Naive B cell (primary cell): ENCODE data around the gene C6orf15. TPM values are rescaled to one million over a fixed set of nuclear protein-coding genes. Genes with fewer than 3 reads are reported as not detected.

ENCODE experiments used
- ATAC-seq, 2 donors: fragments of 150-1000 bp; cut with Tn5 transposase; 2 replicates each; pipeline ENCODE4 v1.10.0; 2021; ENCODE audit warnings: low read depth in 2 of 2, mild to moderate bottlenecking in 2 of 2, moderate library complexity in 2 of 2
- DNase-seq: peaks from one replicate; pipeline ENCODE4 v3.0.0; 2022
- H3K27ac Mint-ChIP-seq, 6 donors: one replicate each; pipeline ENCODE4 v1.8.0; 2020 to 2022; ENCODE audit warnings: mild to moderate bottlenecking in 6 of 6, mixed read lengths in 6 of 6, moderate library complexity in 5 of 6, inconsistent platforms in 2 of 6
- H3K27me3 Mint-ChIP-seq, 3 donors: one replicate each; pipeline ENCODE4 v1.8.0; 2021 to 2022; ENCODE audit warnings: mixed read lengths in 3 of 3, mild to moderate bottlenecking in 1 of 3
- H3K36me3 Mint-ChIP-seq, 2 donors: one replicate each; pipeline ENCODE4 v1.8.0; 2020 to 2022; ENCODE audit warnings: mixed read lengths in 2 of 2, inconsistent platforms in 1 of 2, mild to moderate bottlenecking in 1 of 2
- H3K4me1 Mint-ChIP-seq, 3 donors: one replicate each; pipeline ENCODE4 v1.8.0; 2020 to 2022; ENCODE audit warnings: mixed read lengths in 3 of 3, inconsistent platforms in 1 of 3, mild to moderate bottlenecking in 1 of 3, moderate library complexity in 1 of 3
- H3K4me3 Mint-ChIP-seq, 8 donors: one replicate each; pipeline ENCODE4 v1.8.0; 2020 to 2022; ENCODE audit warnings: mild to moderate bottlenecking in 8 of 8, mixed read lengths in 8 of 8, moderate library complexity in 8 of 8, inconsistent platforms in 2 of 8
- H3K9me3 Mint-ChIP-seq, 7 donors: one replicate each; pipeline ENCODE4 v1.8.0; 2020 to 2022; ENCODE audit warnings: mixed read lengths in 7 of 7, mild to moderate bottlenecking in 5 of 7, inconsistent platforms in 2 of 7, moderate library complexity in 1 of 7
- polyA plus RNA-seq, 6 donors: library from polyadenylated mRNA; unstranded; fragments of 300-500 nt; fragmentation: Illumina TruSeq; gene quantifications; one replicate each; pipeline ENCODE4 v1.2.3, GENCODE V29; 2021; ENCODE audit warnings: low read depth in 6 of 6

Gene C6orf15
- polyA plus RNA-seq, 6 donors from 2014 or later, result not detected

DNA sequence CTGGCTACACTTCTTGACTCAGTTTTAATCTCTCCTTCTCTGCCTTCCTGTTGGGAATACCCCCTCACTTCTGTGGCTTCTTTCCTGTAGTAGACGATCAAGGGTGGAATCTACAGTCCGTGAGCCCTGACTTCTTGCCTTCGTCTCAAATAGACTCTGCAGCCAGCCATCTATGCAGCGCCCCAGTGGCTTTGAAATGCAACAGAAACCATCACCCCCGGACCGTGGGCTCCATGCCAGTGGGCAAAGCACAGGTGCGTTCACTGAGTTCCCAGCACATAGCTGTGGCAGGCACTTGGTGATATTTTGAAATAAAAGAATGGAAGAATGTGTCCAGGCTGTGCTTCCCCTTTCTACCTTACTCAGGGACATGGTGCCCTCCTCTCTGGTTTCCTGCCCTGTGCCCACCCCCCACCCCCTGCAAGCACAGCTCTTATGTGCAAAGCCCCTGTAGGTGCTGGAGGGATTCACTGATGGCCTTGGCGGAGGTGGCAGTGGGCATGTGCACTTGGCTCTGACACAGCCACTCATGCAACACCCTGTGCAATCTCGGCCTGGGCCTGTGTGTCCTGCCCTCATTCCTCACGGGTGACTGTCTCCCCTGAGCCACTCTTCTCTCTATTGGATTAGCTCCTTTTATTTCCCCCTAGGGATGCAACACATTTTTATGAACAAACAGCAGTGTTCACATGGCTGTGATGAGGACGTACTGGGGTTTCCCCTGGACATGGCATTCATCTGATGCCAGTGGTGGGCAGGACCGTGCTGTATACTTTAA is 13.4 kb upstream of the C6orf15 start:
- Mint-ChIP-seq H3K4me3 (no peak overlapping the region), H3K9me3 (no peaks in the 10 kb centered on the region), H3K4me1 (peaks cover 4 to 6% (median 4%) of the 10 kb centered on the region in 3 donors), H3K27me3 (peaks cover 8 to 34% (median 25%) of the 10 kb centered on the region in 3 donors), H3K27ac (peak overlapping the region in 1 of 6 donors; percentile 81), H3K36me3 (no peaks in the 10 kb centered on the region)
- DNase-seq (no peak), ATAC-seq (no peak)

DNA sequence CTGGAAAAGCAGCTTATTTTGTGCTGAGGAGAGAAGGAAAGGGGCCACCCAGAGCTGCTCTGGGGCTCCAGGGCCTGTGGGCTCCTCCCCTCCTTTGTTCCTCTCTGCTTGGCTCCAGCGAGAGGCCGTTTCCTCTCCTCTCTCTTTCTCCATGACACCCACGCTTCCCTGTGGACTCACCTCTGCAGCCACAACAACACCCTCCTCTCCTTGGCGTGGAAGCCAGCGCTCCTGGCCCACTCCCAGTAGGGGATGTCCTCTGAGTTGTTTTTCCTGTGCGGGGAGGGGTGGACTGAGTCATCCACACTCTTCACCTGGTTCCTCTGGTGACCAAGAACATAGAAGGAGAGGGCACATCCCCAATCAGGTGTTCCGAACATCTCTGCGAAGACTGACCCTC is 12.8 kb upstream of the C6orf15 start:
- DNase-seq (no peak), ATAC-seq (no peak)
- no peak overlapping the region for H3K27ac Mint-ChIP-seq
- peaks cover 8 to 33% (median 25%) of the 10 kb centered on the region in 3 donors for H3K27me3 Mint-ChIP-seq
- peaks cover 4 to 6% (median 4%) of the 10 kb centered on the region in 3 donors for H3K4me1 Mint-ChIP-seq
- no peaks in the 10 kb centered on the region for H3K9me3 Mint-ChIP-seq
- no peaks in the 10 kb centered on the region for H3K36me3 Mint-ChIP-seq
- H3K4me3 Mint-ChIP-seq, result no peak overlapping the region

DNA sequence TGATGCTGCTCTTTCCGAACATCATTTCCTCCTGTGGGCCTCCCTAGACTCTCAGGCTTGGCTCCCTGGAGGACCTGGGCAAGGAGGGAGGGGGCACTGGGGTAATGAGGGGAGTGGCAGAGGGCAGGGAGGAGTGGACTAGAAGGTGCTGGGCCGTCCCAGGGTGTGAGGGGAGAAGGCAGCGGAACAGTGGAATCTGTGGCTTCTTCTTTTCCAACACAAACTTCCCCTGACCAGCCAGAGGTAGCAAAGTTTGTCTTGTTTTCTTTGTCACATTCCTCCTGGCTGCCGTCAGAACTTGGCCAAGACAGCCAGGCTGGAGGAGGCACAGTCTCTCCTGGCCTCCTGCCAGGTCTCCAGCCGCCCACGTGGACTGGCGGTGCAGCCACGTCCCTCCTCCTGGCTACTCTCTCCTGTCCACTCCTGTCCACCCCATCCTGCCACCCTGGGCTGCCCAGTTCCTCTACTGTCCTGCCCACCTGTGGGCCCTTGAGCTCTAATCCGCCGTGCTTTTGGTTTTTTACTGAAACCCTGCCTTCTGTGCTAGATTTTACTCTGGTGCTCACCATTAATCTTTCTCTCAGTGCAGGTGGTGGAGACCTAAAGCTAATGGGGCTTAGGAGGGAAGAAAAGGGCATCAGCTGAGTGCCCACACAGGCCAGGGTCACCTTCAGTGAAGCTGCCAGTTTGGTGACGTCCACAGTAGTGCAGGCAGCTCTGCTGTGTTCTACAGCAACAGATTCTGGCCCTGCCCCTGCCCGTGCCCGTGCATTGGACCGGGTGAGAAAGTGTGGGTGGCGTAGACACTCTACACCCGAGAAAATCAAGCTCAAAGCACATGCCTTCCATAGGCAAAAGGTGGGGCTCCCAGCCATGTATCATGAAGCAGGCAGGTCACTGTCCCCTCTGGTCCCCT is 10.7 kb upstream of the C6orf15 start:
- ATAC-seq (no peak), DNase-seq (no peak)
- Mint-ChIP-seq H3K27me3 (peaks cover 0 to 41% (median 37%) of the 10 kb centered on the region in 3 donors), H3K36me3 (no peaks in the 10 kb centered on the region), H3K27ac (peak overlapping the region in 2 of 6 donors; percentile 2 to 67), H3K4me3 (no peak overlapping the region), H3K9me3 (no peaks in the 10 kb centered on the region), H3K4me1 (peaks cover 1 to 6% (median 3%) of the 10 kb centered on the region in 3 donors)

DNA sequence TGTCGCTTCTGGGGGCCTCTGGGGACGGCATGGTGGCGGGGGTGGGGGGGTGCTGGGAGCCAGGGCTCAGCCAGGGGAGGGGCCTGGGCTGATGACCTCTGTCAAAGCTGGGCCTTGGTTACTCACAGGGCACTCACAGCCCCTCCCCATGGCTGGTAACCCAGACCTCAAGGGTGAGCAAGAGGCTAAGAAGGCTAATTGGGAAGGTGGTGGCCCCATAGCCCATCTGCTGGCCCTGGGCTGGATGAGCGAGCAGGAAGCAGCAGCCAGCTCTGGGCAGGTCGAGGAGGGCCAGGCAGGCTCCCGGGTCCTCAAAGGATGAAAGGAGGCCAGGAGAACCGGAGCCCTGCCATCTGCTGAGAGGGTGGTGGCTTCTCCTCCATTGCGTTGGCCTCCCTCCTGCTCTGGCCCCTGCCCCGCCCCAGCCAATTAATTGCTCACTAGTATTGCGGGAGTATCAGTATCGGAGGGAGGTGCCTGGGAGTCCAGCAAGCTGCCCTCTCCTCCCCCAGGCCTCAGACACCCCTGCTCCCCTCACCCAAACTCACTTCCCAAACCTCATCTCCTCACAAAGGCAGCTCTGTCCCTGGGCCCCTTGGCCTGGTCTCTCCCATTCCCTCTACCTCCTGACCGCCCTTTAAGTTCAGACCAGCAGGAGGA is 8.9 kb upstream of the C6orf15 start:
- peak overlapping the region in 1 of 6 donors; percentile 43 for H3K27ac Mint-ChIP-seq
- peaks cover 0 to 4% (median 0%) of the 10 kb centered on the region in 3 donors for H3K4me1 Mint-ChIP-seq
- ATAC-seq, result no peak
- peaks cover 0 to 41% (median 38%) of the 10 kb centered on the region in 3 donors for H3K27me3 Mint-ChIP-seq
- H3K9me3 Mint-ChIP-seq, result no peaks in the 10 kb centered on the region
- no peak overlapping the region for H3K4me3 Mint-ChIP-seq
- H3K36me3 Mint-ChIP-seq, result no peaks in the 10 kb centered on the region
- no peak for DNase-seq

DNA sequence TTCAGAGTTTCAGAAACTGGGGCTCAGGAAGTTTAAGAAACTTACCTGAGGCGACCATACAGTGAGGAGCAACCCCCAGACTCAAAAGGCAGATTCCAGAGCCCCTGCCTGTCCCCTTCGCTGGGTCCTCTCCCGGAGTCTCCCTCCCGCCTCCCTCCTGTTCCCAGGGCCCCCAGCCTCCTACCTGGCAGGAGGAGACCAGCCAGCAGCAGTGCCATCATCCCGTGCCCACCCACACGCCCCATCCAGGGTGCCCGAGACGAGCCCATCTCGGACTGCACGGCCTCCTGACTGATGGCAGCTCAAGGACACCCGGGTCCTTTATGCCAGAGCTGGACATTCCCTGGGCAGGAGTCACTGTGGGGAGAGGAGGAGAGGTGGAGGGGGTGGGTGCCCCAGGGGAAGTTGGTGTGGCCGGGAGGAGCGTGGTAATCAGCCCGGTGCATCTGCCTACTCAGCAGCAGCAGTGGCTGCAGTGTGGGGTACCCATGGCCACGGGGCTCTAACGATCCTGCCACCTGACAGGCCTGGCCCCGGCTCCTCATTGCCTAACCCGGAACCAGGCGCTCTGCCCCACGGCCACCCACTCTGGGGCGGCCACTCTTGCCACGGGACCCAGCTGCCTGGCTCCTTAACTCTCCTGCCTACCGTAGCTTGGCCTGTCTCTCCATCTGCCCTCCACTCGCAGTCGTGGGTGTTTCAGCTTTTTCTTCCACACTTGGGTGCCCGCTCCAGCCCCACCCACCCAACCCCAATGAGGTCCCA is 8.0 kb upstream of the C6orf15 start, which contains the start of gene CDSN:
CDSN (minus strand) TSS at position 296 of the 765 bp plus-strand sequence; CDS start at position 269, 27 bp downstream.
- Mint-ChIP-seq H3K4me3 (no peak within 1 kb of the TSS), H3K27ac (no peak within 1 kb of the TSS), H3K9me3 (no peaks in the 10 kb centered on the region), H3K27me3 (peaks cover 0 to 48% (median 46%) of the 10 kb centered on the region in 3 donors), H3K36me3 (no peaks in the 10 kb centered on the region), H3K4me1 (peaks cover 5 to 8% (median 6%) of the 10 kb centered on the region in 3 donors)
- ATAC-seq (no peak), DNase-seq (no peak)

DNA sequence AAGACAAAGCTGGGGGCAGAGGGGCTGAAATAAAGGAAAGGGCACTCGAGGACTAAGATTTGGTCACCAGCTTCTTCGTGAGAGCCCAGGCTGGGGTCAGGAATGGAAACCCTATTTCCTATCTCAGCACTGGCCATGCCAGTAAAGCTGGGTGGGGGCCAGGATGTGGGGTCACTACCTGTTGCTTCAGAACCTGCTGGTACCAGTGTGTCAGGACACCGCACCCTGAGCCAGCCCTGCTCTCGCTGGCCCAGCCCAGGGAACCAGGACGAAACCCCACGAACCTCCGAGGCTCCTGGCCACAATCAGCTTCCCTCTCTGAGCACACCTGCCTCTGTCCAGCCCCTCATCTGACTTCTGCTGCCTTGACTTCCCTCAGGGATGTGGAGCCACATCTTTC is 5.8 kb upstream of the C6orf15 start:
- Mint-ChIP-seq H3K27me3 (peaks cover 4 to 55% (median 47%) of the 10 kb centered on the region in 3 donors), H3K4me1 (peaks cover 10 to 16% (median 12%) of the 10 kb centered on the region in 3 donors), H3K9me3 (no peaks in the 10 kb centered on the region), H3K36me3 (no peaks in the 10 kb centered on the region), H3K4me3 (no peak overlapping the region), H3K27ac (peak overlapping the region in 1 of 6 donors; percentile 77)
- no peak for ATAC-seq
- DNase-seq, result no peak

DNA sequence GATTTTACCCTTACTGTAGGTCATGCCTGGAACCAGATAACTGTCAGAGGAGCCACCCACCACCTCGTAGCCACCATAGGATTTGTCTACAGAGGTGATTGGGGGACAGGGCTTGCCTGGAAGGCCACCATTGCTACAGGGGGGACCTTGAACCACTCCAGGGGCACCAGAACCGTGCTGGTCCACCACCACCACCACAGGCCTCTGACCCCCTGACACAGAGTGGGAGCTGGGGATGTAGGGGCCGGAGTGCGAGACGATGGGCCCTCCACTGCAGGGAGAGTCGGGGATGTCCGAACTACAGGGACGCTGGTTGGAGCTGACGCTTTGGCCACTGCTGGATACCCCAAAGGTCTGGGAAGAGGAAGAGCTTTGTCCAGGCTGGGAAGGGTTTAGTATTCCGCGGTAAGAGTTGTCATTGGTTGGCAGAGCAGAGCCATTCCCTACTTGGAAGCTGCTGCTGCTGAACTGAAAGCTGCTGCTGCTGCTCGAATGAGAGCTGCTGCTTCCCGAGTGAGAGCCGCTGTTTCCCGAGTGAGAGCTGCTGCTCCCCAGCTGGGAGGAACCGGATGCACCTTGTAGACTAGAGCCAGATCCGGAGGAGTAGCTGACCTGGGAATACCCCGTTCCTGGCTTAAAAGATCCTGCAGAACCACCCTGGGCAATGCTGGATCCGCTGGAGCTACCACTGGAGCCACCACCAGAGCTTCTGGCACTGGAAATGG is 4.4 kb upstream of the C6orf15 start:
- H3K36me3 Mint-ChIP-seq, result no peaks in the 10 kb centered on the region
- DNase-seq (no peak), ATAC-seq (no peak)
- H3K4me3 Mint-ChIP-seq, result no peak overlapping the region
- H3K27ac Mint-ChIP-seq, result peak overlapping the region in 1 of 6 donors; percentile 82
- no peaks in the 10 kb centered on the region for H3K9me3 Mint-ChIP-seq
- peaks cover 8 to 58% (median 51%) of the 10 kb centered on the region in 3 donors for H3K27me3 Mint-ChIP-seq
- H3K4me1 Mint-ChIP-seq, result peaks cover 10 to 16% (median 12%) of the 10 kb centered on the region in 3 donors

DNA sequence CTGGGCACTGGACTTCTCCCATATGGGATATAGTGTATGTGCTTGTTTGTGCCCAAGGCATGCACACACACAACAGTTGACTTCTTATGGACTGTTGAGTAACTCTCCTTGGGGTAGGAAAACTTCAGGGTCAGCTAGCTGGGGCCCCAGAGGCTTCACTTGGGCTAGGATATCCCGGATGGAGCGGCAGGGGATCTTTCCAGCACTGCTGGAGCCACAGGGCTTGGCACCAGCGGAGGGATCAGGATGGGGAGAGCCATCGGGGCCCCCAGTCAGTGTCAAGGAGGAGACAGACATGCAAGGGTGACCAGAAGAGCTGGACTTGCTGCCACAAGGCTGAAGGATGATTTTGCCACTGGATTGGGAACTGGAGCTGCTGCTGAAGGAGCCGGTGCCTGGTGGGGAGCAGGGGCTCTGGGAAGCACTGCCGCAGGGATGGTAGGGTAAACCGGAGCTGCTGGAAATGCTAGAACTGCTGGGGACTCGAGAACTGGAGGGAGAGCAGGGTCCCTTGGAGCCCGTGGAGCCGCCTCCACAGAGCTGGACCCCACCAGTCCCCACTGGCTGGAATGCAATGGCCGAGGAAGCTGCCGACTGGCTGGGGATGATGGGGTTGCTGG is 3.7 kb upstream of the C6orf15 start:
- ATAC-seq, result no peak
- no peaks in the 10 kb centered on the region for H3K36me3 Mint-ChIP-seq
- H3K27ac Mint-ChIP-seq, result peak overlapping the region in 1 of 6 donors; percentile 6
- H3K27me3 Mint-ChIP-seq, result peaks cover 9 to 60% (median 53%) of the 10 kb centered on the region in 3 donors
- no peak overlapping the region for H3K4me3 Mint-ChIP-seq
- no peaks in the 10 kb centered on the region for H3K9me3 Mint-ChIP-seq
- no peak for DNase-seq
- H3K4me1 Mint-ChIP-seq, result peaks cover 10 to 16% (median 12%) of the 10 kb centered on the region in 3 donors

DNA sequence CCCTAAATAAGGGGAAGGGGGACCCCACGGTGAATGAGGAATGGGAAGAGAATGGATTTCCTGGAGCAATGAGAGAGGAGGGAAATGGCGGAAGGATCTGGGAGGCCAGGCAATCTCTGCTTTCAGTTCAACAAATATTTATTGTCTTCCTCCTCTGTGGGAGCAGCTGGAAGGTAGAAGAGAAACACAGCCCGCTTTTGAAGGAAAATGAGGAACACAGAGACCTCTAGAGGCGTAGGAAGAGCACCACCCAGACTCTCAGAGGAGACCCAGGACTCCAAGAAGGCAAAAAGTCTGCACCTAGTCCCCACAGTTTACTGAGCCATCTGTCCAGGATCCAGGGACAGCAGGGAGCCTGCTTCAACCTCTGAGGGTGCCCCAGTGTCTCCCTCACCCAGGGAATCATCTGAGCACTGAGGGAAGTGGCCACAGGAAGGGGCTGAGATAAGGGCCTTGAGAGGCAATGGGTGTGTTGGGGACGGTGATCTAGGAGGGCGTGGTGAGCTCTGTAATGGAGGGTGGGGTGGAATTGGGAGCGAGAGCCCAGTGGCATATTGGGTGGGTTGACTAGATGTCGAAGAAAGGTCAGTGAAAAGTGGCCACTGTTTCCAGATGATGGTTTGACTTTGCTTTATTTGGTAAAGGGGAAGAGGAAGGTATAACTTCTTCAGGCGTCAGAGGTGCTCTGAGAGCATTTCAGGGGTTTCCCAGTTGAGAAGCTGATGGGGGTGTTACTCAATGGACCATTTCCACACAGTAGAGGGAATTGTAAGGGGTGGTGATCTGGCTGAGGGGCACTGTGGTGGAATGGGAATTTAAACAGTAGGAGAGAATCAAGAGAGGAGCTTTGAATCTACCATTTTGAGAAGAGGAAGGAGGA is 2.8 kb upstream of the C6orf15 start:
- H3K27me3 Mint-ChIP-seq, result peaks cover 17 to 69% (median 59%) of the 10 kb centered on the region in 3 donors
- peaks cover 10 to 16% (median 12%) of the 10 kb centered on the region in 3 donors for H3K4me1 Mint-ChIP-seq
- peak overlapping the region in 4 of 6 donors; percentile 6 to 78 (median 20) for H3K27ac Mint-ChIP-seq
- H3K4me3 Mint-ChIP-seq, result peak overlapping the region in 2 of 8 donors; percentile 3 to 7
- no peaks in the 10 kb centered on the region for H3K9me3 Mint-ChIP-seq
- DNase-seq, result no peak
- H3K36me3 Mint-ChIP-seq, result no peaks in the 10 kb centered on the region
- peak; percentile 54 to 86 for ATAC-seq

DNA sequence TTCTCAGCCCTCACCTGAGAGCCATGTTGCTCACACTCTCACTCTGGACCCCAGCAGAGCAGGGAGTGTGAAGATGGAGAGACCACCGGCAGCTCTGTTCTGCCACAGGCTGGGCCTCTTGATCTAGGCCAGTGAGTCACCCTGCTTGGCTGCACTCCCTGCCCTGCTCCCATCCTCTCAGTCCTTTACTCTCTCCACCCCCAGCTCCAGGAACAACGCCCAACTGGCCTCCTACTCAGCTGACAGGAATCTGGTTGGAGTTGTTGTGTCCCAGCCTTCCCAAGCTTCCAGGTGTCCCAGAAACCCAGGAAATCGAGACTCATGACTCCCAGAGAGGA is 2.1 kb upstream of the C6orf15 start, which contains the start of gene PSORS1C1:
PSORS1C1 (plus strand) TSS at position 260 of the 338 bp plus-strand sequence. CDS start 14,833 bp downstream, outside the sequence.
- ATAC-seq, result no peak
- DNase-seq, result no peak
- Mint-ChIP-seq H3K27ac (peak within 1 kb of the TSS in 4 of 6 donors; percentile 6 to 78 (median 20)), H3K27me3 (peaks cover 21 to 76% (median 66%) of the 10 kb centered on the region in 3 donors), H3K9me3 (peaks cover 0 to 2% (median 0%) of the 10 kb centered on the region in 7 donors), H3K36me3 (no peaks in the 10 kb centered on the region), H3K4me1 (peaks cover 10 to 21% (median 12%) of the 10 kb centered on the region in 3 donors), H3K4me3 (peak within 1 kb of the TSS in 2 of 8 donors; percentile 3 to 7)
